ENCODE measurements around the gene TMEM198.

Gene TMEM198

DNA sequence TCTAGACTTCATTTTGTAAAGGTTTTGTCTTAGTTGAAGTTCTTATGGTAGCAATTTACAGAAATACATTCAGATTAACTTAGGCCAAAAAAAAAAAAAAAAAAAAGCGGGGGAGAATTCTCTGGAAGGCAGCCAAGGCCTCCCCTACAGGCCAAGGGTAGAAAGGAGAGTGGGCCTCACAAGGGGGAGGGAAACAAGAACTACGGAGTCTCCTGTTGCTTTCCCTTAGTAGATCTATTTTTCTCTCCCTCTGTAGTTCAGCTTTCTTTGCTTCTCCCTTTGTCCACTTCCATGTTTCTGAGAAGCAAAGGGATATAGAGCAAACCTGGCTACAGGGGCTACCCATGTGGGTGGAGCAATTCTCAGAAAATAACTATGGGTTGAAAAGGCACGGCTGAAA lies 51.4 kb downstream of the TMEM198 start:
- H3K36me3 ChIP-seq (ENCODE audit: insufficient read depth, low read length), result no peaks in the 10 kb centered on the region
- DNase-seq (ENCODE audit: low read depth, low spot score), result peak; percentile 64
- H3K4me3 ChIP-seq, result peak overlapping the region; percentile 72
- H3K9me3 ChIP-seq (ENCODE audit: low read depth, low read length), result no peaks in the 10 kb centered on the region
- TF ChIP-seq POLR2AphosphoS5 (IDR thresholded peaks at IDR 0.05; ENCODE audit: borderline replicate concordance, low read depth, low read length), result peak; percentile 67
- no peak for TF ChIP-seq FOXP2 (optimal IDR thresholded peaks at IDR 0.05; ENCODE audit: control extremely low read depth, extremely low read length, insufficient read depth)
- H3K27ac ChIP-seq, result peak overlapping the region; percentile 98
- peak overlapping the region; percentile 89 for H3K9ac ChIP-seq (ENCODE audit: insufficient read length)

DNA sequence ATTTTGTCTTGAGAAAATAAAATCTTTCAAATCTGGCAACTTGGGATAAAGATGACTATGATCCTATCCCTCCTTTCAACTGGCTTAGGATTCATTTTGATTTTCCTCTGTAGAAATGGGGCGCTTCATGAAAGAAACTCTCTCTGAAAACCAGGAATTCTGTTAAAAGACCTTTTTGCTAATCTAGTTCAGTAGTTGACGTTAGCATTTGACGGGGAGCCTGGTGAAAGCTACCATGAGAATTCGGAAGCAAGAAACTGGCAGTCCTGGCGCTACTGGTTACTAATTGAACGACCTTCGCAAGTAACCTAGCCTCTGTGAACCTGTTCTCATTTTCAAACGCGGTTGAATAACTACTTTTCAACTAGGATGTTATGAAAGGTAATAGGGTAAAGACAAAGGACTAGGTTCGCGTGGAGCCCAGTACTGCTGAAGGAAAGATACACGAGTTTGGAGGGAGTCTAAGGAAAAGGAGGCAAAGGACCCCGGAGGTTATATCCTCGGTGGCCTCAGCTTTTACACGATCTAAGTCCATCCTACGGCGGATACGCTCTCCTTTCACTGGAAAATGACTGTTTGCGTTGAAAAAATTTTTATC lies 53.2 kb downstream of the TMEM198 start:
- Histone ChIP-seq H3K27ac (peak overlapping the region; percentile 98), H3K36me3 (ENCODE audit: insufficient read depth, low read length) (peaks cover 7% of the 10 kb centered on the region; the same call in 1 of the 2 replicates), H3K4me3 (peak overlapping the region; percentile 88), H3K9ac (ENCODE audit: insufficient read length) (peak overlapping the region; percentile 94), H3K9me3 (ENCODE audit: low read depth, low read length) (no peaks in the 10 kb centered on the region)
- TF ChIP-seq EZH2 (IDR thresholded peaks at IDR 0.05), result no peak
- TF ChIP-seq POLR2AphosphoS5 (IDR thresholded peaks at IDR 0.05; ENCODE audit: borderline replicate concordance, low read depth, low read length), result no peak
- TF ChIP-seq FOXP2 (optimal IDR thresholded peaks at IDR 0.05; ENCODE audit: control extremely low read depth, extremely low read length, insufficient read depth), result no peak
- DNase-seq (ENCODE audit: low read depth, low spot score), result no peak

DNA sequence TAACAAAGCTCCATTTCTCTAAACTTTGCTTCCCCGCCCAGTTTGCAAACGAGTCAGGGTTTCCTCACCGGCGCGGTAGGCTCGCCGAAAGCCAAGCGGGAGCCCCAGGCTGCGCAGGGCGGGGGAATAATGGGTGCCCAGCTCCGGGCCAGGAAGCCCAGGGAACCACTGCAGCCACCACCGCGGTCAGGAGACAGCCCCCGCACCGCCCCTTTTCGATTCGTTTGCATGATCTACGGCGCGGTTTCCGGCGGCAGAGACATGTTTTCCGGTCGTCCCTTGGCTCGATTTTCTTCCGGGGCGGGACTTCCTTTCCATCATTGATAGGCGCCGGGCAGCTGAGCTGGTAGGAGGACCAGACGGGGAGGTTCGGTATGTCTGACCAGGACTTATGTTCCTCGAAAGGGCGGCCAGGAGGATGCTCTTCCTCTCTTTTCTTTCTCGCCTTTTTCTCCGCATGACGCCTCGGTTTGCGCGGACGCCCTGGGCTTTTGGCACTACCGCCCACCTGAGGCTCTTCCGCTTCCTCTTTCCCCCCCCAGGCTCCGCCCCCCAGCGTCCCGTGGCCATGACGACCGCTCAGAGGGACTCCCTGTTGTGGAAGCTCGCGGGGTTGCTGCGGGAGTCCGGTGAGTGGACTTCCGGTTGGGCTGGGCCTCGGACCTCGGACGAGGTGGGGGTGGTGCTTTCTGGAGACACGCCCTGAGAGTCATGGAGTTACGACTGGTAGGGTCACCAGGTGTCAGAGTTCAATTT lies 53.9 kb downstream of the TMEM198 start, which contains the start of gene STK11IP:
Gene STK11IP, plus strand, starts transcription at position 306 of the 756 bp plus-strand sequence. Its CDS starts 263 bp downstream, at position 569.
- peak within 1 kb of the TSS; percentile 98 for H3K27ac ChIP-seq
- peak within 1 kb of the TSS; percentile 94 for H3K9ac ChIP-seq (ENCODE audit: insufficient read length)
- H3K4me3 ChIP-seq, result peak within 1 kb of the TSS; percentile 88
- H3K9me3 ChIP-seq (ENCODE audit: low read depth, low read length), result no peaks in the 10 kb centered on the region
- TF ChIP-seq POLR2AphosphoS5 (IDR thresholded peaks at IDR 0.05; ENCODE audit: borderline replicate concordance, low read depth, low read length) (peak; percentile 87), FOXP2 (optimal IDR thresholded peaks at IDR 0.05; ENCODE audit: control extremely low read depth, extremely low read length, insufficient read depth) (peak; percentile 32), EZH2 (IDR thresholded peaks at IDR 0.05) (no peak)
- DNase-seq (ENCODE audit: low read depth, low spot score), result peak; percentile 60
- H3K36me3 ChIP-seq (ENCODE audit: insufficient read depth, low read length), result peaks cover 11% of the 10 kb centered on the region; the same call in 1 of the 2 replicates

DNA sequence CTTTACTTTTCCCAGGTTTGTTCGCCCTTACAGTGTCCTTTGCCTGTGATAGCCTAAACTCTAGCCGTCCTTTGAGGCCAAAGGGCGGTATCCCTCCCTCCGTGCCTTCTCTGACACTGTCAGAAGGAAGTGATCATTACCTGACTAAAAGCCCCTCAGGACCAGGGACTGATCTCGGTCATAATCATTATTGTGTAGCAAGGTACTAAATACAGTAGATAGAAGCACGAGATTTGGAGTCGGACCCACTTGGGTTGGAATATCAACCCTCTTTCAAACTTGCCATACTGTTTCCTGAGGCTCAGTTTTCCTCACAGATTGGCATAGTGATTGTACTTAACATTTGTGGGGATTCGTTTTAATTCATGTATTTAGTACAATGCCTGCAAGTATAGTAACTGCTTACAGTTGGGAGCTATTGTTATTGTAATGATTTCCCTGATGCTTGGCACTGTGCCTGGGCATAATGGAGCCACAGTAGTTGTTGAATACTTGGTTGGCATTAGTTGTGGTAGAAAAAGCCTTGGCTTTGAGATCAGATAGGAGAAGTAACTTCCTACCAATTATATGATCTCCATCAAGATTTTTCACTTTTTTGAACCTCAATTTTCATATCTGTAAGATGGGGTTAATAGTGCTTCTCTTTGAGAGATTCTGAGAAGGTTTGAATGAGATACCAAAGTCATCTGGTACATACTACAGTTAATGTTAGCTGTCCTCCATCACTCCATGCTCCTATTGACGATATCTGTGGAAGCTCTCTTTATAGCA lies 54.7 kb downstream of the TMEM198 start:
- Histone ChIP-seq H3K9me3 (ENCODE audit: low read depth, low read length) (no peaks in the 10 kb centered on the region), H3K9ac (ENCODE audit: insufficient read length) (peak overlapping the region; percentile 94), H3K27ac (no peak overlapping the region), H3K4me3 (peak overlapping the region; percentile 88), H3K36me3 (ENCODE audit: insufficient read depth, low read length) (peaks cover 12% of the 10 kb centered on the region; the same call in 1 of the 2 replicates)
- DNase-seq (ENCODE audit: low read depth, low spot score), result no peak
- TF ChIP-seq FOXP2 (optimal IDR thresholded peaks at IDR 0.05; ENCODE audit: control extremely low read depth, extremely low read length, insufficient read depth), result no peak
- no peak for TF ChIP-seq POLR2AphosphoS5 (IDR thresholded peaks at IDR 0.05; ENCODE audit: borderline replicate concordance, low read depth, low read length)

Measured in SK-N-MC (cell line).